T-helper 1 cell treated with Interleukin-12 subunit alpha and Interleukin-12 subunit beta and Interleukin-4 antibody, amounts not matched to agents 30 μg/mL and 1 μg/mL, for 36 hours (primary cell): Measurements from ENCODE around the gene IBTK.
A peak's percentile ranks its signal among the peaks of the same experiment; 100 is the strongest.
"Not testable (repeated sequence)": the region's sequence is repeated elsewhere in the genome, so short reads cannot be mapped to it uniquely, and the experiment has no call there.

Source experiments
- H3K27ac Mint-ChIP-seq: one replicate; pipeline ENCODE4 v1.8.0; 2021; ENCODE audit warnings: mild to moderate bottlenecking, mixed read lengths
- H3K27me3 Mint-ChIP-seq: one replicate; pipeline ENCODE4 v1.8.0; 2021; ENCODE audit warnings: low read depth, mixed read lengths
- H3K36me3 Mint-ChIP-seq: one replicate; pipeline ENCODE4 v1.8.0; 2021; ENCODE audit warnings: low read depth, mixed read lengths
- H3K4me1 Mint-ChIP-seq: one replicate; pipeline ENCODE4 v1.8.0; 2021; ENCODE audit warnings: low read depth, mixed read lengths
- H3K4me3 Mint-ChIP-seq: one replicate; pipeline ENCODE4 v1.8.0; 2021; ENCODE audit warnings: mild to moderate bottlenecking, moderate library complexity, mixed read lengths
- H3K9me3 Mint-ChIP-seq: one replicate; pipeline ENCODE4 v1.8.0; 2021; ENCODE audit warnings: mixed read lengths

Gene IBTK

DNA sequence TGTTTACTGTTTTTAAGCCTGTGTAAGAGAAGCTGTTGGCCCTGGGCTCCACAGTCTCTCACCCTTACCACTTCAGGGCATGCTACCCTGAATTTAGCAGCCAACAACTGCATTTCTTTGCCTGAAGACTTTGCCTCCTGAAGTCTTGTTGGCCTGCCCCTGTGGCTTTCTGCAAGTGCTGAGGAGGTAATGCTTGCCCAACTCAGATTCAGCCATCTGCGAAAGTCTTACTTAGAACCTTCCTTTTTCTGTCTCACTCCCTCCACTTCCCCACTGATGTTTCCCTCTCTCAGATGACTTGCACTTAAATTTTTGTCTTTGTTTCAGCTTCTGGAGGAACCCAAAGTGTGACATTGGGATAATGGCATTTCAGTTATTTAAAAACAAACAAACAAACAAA is 11.8 kb upstream of the IBTK start:
- Mint-ChIP-seq H3K27me3 (peaks cover 10% of the 10 kb centered on the region), H3K9me3 (no peaks in the 10 kb centered on the region), H3K36me3 (no peaks in the 10 kb centered on the region), H3K27ac (no peak overlapping the region), H3K4me3 (no peak overlapping the region), H3K4me1 (no peaks in the 10 kb centered on the region)

DNA sequence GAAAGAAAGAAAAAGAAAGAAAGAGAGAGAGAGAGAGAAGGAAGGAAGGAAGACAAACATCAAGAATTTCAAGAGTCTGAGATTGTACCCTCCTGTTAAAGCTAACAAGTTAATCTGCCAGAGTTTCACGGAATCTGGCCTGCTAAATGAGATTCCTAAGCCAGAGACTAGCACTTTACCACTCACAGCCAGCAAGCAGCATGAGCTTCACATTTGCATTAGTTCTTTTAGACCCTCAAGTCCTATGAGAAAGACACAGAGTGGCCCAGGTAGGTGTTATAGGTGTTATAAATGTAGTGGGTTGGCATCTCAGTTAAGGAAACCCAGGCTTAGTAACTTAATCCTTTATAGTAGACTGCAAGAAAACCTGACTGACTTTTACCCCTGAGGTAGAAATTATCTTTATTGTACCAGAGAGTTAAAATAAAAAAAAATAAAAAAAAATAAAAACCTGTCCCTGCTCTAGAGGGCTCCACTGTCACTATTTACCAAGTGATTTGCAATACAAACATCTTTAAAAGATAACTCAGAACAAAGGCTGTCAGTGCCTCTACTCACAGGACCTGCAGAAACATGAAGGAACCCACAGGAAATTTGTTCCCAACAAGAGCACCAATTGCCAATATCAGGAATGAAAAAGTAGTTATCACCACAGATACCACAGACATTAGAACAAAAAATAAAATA is 9.7 kb upstream of the IBTK start:
- H3K27ac Mint-ChIP-seq = no peak overlapping the region
- peaks cover 10% of the 10 kb centered on the region for H3K27me3 Mint-ChIP-seq
- H3K4me3 Mint-ChIP-seq = no peak overlapping the region
- no peaks in the 10 kb centered on the region for H3K4me1 Mint-ChIP-seq
- H3K9me3 Mint-ChIP-seq = no peaks in the 10 kb centered on the region
- no peaks in the 10 kb centered on the region for H3K36me3 Mint-ChIP-seq

DNA sequence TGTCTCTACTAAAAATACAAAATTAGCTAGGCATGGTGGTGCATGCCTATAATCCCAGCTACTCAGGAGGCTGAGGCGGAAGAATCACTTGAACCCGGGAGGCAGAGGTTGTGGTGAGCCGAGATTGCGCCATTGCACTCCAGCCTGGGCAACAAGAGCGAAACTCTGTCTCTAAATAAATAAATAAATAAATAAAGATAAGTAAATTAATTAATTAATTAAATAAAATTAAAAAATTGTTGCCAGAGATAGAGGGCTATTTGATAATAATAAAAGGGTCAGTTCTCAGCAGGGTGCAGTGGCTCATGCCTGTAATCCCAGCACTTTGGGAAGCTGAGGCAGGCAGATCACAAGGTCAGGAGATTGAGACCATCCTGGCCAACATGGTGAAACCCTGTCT is 7.2 kb upstream of the IBTK start:
- H3K4me3 Mint-ChIP-seq, H3K36me3 Mint-ChIP-seq, H3K27ac Mint-ChIP-seq, H3K9me3 Mint-ChIP-seq, H3K4me1 Mint-ChIP-seq, H3K27me3 Mint-ChIP-seq: not testable (repeated sequence)

DNA sequence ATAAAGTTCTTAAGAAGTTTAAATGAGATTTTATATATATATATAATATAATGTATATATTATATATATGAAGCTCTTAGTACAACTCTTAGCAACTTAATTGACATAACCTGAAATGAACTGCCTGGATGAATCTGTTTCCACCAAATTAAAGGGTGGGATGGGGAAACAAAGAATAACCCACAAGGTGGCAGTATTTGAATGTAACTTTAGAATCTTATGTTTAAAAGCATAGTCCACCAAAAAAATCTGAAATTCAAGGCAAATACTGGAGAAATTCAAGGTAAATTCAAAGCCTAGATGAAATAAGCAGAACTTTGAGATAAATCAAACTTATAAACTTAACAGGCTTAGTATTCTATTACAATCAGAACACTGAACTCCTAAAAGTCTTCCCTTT is 4.4 kb upstream of the IBTK start:
- Mint-ChIP-seq H3K27ac (no peak overlapping the region), H3K4me1 (peaks cover 10% of the 10 kb centered on the region), H3K9me3 (no peaks in the 10 kb centered on the region), H3K27me3 (peaks cover 3% of the 10 kb centered on the region), H3K4me3 (no peak overlapping the region), H3K36me3 (peaks cover 1% of the 10 kb centered on the region)

DNA sequence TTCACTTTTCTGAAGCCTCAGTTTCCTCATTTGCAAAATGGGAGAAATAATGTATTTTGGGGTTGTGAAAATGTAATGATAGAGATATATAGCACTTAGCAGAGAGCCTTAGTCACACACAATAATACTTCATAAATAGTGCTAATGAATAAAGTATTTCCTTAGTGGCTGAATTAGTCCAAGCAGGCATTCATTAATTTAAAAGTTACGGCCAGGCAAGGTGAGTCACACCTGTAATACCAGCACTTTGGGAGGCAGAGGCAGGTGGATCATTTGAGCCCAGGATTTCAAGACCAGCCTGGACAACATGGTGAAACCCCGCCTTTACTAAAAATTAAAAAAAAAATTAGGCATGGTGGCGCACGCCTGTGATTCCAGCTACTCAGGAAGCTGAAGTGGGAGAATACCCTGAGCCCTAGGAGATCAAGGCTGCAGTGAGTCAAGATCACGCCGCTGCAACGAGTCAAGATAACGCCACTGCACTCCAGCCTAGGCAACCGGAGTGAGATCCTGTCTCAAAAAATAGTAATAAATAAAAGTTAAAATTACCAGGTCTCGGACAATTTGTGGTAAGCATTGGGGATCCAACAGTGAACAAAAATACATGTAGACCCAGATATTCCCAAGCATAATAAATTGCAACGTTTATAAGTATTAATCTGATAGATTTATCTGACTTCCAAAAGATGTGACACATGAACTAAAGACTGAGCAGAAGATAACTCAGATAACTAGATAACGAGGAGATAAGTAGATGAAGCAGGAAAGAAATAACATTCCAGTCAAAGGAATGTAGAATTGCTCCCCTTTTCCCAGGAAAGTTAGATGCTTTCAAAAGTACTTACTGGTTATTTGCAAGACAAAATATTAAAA is 2.1 kb upstream of the IBTK start:
- peaks cover 14% of the 10 kb centered on the region for H3K36me3 Mint-ChIP-seq
- peaks cover 28% of the 10 kb centered on the region for H3K4me1 Mint-ChIP-seq
- H3K27me3 Mint-ChIP-seq = no peaks in the 10 kb centered on the region
- H3K9me3 Mint-ChIP-seq = no peaks in the 10 kb centered on the region
- H3K4me3 Mint-ChIP-seq = no peak overlapping the region
- H3K27ac Mint-ChIP-seq = no peak overlapping the region

DNA sequence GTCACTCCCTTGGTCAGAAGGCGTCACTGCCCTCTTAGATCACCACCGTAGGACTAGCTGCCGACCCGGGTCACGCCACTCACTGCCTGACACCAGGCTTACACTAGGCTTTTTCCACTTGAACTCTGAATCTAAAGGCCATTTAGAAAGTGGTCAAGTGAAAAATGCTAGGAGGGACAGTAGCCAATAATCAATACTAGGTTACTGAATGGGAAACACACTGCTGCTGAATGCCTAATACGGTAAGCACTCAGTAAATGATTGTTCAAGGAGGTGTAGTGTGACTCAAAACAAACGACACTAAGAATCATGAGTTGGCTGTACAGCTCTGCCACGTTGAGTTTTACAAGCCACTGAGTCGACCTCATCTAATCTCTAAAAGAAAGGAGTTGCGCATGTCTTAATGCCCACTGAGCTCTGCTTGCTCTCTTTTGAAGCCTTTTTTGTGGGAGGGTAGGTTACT is 760 bp upstream of the IBTK start:
- Mint-ChIP-seq H3K4me3 (peak overlapping the region; percentile 95), H3K27ac (peak overlapping the region; percentile 96), H3K36me3 (peaks cover 20% of the 10 kb centered on the region), H3K9me3 (no peaks in the 10 kb centered on the region), H3K4me1 (peaks cover 33% of the 10 kb centered on the region), H3K27me3 (no peaks in the 10 kb centered on the region)

DNA sequence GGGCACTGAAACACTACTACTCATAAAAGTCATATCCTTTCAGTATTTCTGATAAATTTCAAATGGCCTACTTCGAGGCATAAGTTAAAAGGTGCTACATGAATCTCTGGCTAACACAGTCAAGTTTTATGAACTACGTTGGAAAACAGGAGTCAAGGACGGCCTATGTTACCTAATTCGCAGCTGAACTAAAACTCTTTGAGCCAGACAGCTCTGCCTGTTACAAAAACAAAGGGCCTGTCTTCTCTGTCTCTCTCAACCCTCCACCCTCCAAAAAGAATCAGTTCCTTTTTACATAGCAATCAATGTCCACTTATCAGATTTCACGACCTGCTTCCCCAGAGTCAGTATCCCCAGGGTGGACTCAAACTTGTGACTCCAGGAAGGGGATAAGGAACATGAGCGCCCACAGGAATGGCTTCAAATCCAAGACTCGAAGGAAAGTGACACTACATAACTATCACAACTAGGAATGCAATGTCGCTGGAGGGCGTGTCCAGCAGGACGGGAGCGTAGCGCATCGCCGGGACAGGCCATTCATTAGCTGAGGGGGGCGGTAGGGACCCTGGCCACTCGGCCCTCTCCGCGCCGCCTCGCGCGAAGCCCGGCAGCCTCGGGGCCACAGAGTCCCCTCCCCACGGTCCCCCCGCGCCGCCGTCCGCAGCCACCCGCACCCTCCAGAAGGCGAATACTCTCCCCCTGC is 591 bp downstream of the IBTK start:
- Mint-ChIP-seq H3K27me3 (no peaks in the 10 kb centered on the region), H3K4me3 (peak overlapping the region; percentile 95), H3K4me1 (peaks cover 35% of the 10 kb centered on the region), H3K27ac (peak overlapping the region; percentile 96), H3K9me3 (no peaks in the 10 kb centered on the region), H3K36me3 (peaks cover 21% of the 10 kb centered on the region)

DNA sequence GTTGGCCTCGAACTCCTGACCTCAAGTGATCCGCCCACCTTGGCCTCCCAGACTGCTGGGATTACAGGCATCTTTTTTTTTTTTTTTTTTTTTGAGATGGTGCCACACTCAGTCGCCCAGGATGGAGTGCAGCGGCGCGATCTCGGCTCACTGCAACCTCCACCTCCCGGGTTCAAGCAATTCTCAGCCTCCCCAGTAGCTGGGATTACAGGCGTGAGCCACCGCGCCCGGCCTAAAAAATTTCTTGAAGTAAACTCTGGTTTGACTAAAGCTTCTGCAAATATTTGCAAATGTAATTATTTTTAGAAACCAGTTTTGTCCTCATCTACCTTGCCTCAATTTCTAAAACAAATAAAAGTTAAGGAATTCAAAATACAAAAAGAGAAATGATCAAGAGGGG is 1.2 kb downstream of the IBTK start:
- Mint-ChIP-seq H3K27me3 (no peaks in the 10 kb centered on the region), H3K4me1 (peaks cover 35% of the 10 kb centered on the region), H3K27ac (peak overlapping the region; percentile 90), H3K9me3 (no peaks in the 10 kb centered on the region), H3K36me3 (peaks cover 21% of the 10 kb centered on the region), H3K4me3 (peak overlapping the region; percentile 95)

DNA sequence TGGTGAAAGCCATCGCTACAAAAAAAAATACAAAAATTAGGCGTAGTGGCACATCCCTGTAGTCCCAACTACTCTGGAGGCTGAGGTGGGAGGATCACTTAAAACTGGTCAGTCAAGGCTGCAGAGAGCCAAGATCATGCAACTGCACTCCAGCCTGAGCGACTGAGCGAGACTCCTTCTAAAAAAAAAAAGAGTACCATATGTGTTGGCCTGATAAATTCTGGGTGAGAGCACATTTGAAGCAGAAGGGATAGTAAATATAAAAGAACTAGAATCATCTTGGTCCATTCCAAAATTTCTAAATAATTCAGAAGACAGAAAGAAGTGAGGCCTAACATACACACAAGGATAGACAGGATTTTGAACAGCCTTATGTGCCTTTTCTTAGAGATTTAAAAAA is 2.2 kb downstream of the IBTK start:
- no peaks in the 10 kb centered on the region for H3K9me3 Mint-ChIP-seq
- H3K4me1 Mint-ChIP-seq = peaks cover 39% of the 10 kb centered on the region
- peak overlapping the region; percentile 50 for H3K4me3 Mint-ChIP-seq
- H3K27ac Mint-ChIP-seq = no peak overlapping the region
- H3K27me3 Mint-ChIP-seq = no peaks in the 10 kb centered on the region
- H3K36me3 Mint-ChIP-seq = peaks cover 25% of the 10 kb centered on the region

DNA sequence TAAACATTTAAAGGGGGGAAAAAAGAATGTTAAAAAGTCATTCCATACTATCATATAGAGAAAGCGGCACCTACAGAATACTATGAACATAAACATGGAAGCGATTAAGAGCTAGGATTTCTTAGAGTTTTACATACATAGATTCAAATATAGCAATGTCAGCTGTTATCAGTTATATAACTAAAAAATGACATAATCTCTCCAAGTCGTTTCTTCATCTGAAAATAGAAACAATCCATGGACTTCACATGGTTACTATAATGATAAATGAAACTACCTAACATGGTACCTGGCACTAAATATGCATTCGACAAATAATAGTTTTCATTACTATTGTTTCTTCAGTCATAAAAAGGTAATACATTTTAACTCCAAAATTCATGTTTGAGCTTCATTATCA is 3.7 kb downstream of the IBTK start:
- H3K9me3 Mint-ChIP-seq = no peaks in the 10 kb centered on the region
- H3K27me3 Mint-ChIP-seq = no peaks in the 10 kb centered on the region
- H3K4me1 Mint-ChIP-seq = peaks cover 39% of the 10 kb centered on the region
- H3K4me3 Mint-ChIP-seq = no peak overlapping the region
- H3K36me3 Mint-ChIP-seq = peaks cover 25% of the 10 kb centered on the region
- H3K27ac Mint-ChIP-seq = no peak overlapping the region

DNA sequence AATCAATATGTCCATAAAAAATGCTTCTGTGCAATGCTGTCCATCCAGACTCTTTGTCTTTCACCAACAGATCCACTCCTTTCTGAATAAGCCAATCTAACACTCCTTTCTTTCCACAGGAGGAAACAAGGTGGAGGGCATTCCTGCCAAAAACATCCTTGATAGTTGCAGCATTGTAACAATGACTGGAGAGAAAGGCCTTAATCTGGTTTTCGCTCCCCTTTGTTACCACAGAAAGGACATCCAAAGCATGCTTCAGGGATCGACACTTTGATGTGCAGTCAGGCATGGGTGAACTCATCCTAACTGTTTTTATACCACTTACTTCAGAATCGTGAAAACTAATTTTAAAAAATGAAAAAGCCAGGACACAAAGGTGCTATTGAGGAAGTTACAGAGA is 7.4 kb downstream of the IBTK start:
- Mint-ChIP-seq H3K9me3 (no peaks in the 10 kb centered on the region), H3K4me1 (peaks cover 19% of the 10 kb centered on the region), H3K27me3 (no peaks in the 10 kb centered on the region), H3K4me3 (no peak overlapping the region), H3K27ac (no peak overlapping the region), H3K36me3 (peaks cover 23% of the 10 kb centered on the region)

DNA sequence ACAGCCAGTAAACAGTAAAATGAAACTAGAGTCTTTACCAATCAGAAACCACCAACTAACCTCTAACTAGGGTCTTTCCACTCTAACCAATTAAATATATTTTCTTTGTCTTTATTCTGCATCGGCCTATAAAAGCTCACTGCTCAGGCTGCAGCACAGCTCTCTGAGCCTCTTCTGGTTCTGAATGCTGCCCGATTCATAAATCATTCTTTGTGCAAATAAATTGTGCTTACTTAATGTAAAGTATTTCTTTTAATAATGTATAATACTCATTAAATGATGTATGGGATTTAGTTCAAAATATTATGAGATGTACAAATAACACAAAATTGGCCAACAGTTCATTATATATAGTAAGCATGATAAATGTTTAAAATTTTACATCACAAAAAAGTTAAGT is 7.9 kb downstream of the IBTK start:
- Mint-ChIP-seq H3K9me3 (no peaks in the 10 kb centered on the region), H3K36me3 (peaks cover 19% of the 10 kb centered on the region), H3K27ac (no peak overlapping the region), H3K4me3 (no peak overlapping the region), H3K4me1 (peaks cover 15% of the 10 kb centered on the region), H3K27me3 (no peaks in the 10 kb centered on the region)

DNA sequence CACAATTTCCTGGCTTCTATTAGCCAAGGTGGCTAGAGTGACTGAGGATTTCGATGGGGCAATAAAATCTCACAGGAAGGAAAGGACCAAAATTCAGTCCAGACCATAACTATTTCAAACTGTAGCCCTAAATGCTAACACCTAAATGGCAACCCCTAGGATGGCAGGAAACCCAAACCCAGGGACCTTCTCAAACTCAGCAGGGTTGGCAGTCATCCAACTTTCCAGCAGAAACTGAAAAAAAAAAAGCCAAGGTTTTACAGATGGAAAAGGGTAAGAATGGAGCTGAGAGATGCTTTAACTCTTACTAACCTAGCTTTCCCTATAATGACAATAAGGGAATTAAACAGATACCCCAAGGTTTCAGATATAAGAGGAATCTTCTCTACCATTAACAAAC is 10.5 kb downstream of the IBTK start:
- no peak overlapping the region for H3K4me3 Mint-ChIP-seq
- no peak overlapping the region for H3K27ac Mint-ChIP-seq

DNA sequence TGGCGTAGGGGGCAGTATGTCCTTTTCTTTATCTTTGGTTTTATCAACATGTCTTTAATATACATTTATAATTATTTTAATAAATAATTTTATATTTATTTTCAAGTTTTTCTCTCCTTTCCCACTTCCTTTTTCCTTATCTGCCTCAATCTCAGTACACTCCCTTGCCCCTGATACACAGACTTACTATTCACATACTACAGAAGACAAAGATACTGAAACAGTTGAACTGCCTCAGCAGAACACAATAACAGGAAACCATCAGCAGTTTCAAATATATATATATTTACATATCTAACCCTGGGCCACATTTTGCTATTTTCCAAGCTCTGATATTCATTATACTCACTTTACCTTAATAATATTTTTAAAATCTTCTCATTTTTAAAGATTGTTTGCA is 19.8 kb downstream of the IBTK start:
- Mint-ChIP-seq H3K36me3 (peaks cover 29% of the 10 kb centered on the region), H3K27me3 (no peaks in the 10 kb centered on the region), H3K9me3 (no peaks in the 10 kb centered on the region), H3K27ac (peak overlapping the region; percentile 32), H3K4me1 (peaks cover 11% of the 10 kb centered on the region), H3K4me3 (no peak overlapping the region)

More for the DNA sequence above, 10.5 kb downstream of the IBTK start:
- H3K27me3 Mint-ChIP-seq = no peaks in the 10 kb centered on the region
- H3K4me1 Mint-ChIP-seq = peaks cover 8% of the 10 kb centered on the region
- H3K36me3 Mint-ChIP-seq = peaks cover 14% of the 10 kb centered on the region
- H3K9me3 Mint-ChIP-seq = no peaks in the 10 kb centered on the region

DNA sequence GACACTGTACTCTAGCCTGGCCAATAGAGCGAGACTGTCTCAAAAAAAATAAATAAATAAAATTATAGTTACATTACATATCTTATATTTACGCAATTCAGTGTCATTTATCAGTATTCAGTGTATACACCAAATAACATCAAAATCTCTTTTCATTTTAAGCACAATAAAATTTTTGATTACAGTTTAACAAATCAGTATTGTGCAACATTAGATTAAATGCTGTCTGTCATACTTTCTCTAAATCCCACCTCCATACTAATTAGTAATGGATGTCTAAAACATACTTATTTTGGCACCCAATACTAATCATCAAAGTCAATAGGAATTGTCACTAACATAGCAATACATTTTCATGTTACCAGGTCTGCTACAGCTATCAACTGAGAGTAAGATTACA is 27.4 kb downstream of the IBTK start:
- no peak overlapping the region for H3K27ac Mint-ChIP-seq
- no peaks in the 10 kb centered on the region for H3K9me3 Mint-ChIP-seq
- peaks cover 23% of the 10 kb centered on the region for H3K36me3 Mint-ChIP-seq
- no peak overlapping the region for H3K4me3 Mint-ChIP-seq
- no peaks in the 10 kb centered on the region for H3K27me3 Mint-ChIP-seq
- H3K4me1 Mint-ChIP-seq = no peaks in the 10 kb centered on the region
